ENCODE results near the gene JADE1. TPM values are rescaled to one million over a fixed set of nuclear protein-coding genes. Genes with fewer than 3 reads are reported as not detected.

JADE1 gene
- total and polyA plus RNA-seq, 2 of the 13 experiments (the other 11 are each of a cell fraction or from before 2014, with no cell fraction given), result 5.4 to 19.3 TPM

DNA sequence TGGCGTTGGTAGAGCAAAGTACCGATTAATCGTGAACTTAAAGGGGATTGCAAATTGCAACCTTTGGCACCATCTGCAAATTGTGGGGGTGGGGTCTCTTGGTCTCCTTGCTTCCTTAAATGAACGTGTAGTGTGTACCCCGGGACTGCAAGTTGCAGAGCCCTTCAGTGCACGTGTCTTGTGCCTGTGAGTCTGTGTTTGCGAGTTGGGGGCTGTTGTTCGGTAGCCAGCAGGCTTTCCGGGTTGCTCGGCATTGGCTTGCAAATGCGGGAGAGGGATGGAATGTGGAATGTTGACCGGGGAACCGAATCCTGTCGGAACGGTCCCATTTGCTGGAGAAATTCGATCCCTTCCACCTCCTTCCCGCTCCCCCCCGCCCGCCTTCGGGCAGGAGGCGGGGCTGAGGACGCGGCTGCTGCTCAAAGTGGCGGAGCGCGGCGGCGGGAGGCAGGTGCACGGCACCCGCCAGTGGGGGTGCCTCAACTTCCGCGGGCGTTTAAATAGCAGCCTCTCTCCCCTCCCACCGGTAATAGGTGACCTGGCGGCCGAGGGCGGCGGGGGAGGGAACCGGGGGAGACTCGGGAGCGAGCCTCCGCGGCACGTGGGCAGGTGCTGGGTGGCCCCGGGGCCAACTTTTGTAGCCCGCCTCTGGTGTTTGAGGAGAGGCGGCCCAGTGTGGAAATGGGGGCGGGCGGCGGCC lies 1.5 kb downstream of the JADE1 start (continued):
- TF ChIP-seq NFKB2 (CRISPR knock-in tag; IDR thresholded peaks at IDR 0.05; ENCODE audit: borderline replicate concordance), result peak; percentile 64
- TF ChIP-seq, protein P1, sequence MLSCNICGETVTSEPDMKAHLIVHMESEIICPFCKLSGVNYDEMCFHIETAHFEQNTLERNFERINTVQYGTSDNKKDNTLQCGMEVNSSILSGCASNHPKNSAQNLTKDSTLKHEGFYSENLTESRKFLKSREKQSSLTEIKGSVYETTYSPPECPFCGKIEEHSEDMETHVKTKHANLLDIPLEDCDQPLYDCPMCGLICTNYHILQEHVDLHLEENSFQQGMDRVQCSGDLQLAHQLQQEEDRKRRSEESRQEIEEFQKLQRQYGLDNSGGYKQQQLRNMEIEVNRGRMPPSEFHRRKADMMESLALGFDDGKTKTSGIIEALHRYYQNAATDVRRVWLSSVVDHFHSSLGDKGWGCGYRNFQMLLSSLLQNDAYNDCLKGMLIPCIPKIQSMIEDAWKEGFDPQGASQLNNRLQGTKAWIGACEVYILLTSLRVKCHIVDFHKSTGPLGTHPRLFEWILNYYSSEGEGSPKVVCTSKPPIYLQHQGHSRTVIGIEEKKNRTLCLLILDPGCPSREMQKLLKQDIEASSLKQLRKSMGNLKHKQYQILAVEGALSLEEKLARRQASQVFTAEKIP (CRISPR knock-in tag; IDR thresholded peaks at IDR 0.05; ENCODE audit: borderline replicate concordance), result no peak
- TF ChIP-seq ZNF768 (CRISPR knock-in tag; IDR thresholded peaks at IDR 0.05), result 0 out of 2 replicates have a peak, but pooled peaks have one; percentile 47
- TF ChIP-seq DPF2 (CRISPR knock-in tag; IDR thresholded peaks at IDR 0.05; ENCODE audit: borderline replicate concordance, low read depth), result no peak
- TF ChIP-seq, protein P2, sequence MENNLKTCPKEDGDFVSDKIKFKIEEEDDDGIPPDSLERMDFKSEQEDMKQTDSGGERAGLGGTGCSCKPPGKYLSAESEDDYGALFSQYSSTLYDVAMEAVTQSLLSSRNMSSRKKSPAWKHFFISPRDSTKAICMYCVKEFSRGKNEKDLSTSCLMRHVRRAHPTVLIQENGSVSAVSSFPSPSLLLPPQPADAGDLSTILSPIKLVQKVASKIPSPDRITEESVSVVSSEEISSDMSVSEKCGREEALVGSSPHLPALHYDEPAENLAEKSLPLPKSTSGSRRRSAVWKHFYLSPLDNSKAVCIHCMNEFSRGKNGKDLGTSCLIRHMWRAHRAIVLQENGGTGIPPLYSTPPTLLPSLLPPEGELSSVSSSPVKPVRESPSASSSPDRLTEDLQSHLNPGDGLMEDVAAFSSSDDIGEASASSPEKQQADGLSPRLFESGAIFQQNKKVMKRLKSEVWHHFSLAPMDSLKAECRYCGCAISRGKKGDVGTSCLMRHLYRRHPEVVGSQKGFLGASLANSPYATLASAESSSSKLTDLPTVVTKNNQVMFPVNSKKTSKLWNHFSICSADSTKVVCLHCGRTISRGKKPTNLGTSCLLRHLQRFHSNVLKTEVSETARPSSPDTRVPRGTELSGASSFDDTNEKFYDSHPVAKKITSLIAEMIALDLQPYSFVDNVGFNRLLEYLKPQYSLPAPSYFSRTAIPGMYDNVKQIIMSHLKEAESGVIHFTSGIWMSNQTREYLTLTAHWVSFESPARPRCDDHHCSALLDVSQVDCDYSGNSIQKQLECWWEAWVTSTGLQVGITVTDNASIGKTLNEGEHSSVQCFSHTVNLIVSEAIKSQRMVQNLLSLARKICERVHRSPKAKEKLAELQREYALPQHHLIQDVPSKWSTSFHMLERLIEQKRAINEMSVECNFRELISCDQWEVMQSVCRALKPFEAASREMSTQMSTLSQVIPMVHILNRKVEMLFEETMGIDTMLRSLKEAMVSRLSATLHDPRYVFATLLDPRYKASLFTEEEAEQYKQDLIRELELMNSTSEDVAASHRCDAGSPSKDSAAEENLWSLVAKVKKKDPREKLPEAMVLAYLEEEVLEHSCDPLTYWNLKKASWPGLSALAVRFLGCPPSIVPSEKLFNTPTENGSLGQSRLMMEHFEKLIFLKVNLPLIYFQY (CRISPR knock-in tag; IDR thresholded peaks at IDR 0.05; ENCODE audit: borderline replicate concordance), result peak; percentile 70; the same call in 1 of the 2 replicates
- TF ChIP-seq REXO4 (CRISPR knock-in tag; IDR thresholded peaks at IDR 0.05; ENCODE audit: borderline replicate concordance), result no peak
- peak; percentile 71 for TF ChIP-seq GATAD1 (CRISPR knock-in tag; IDR thresholded peaks at IDR 0.05)
- TF ChIP-seq MIER3 (CRISPR knock-in tag; IDR thresholded peaks at IDR 0.05; ENCODE audit: borderline replicate concordance), result 0 out of 2 replicates have a peak, but pooled peaks have one; percentile 38
- TF ChIP-seq ZNF333 (CRISPR knock-in tag; IDR thresholded peaks at IDR 0.05; ENCODE audit: borderline replicate concordance), result no peak
- 0 out of 2 replicates have a peak, but pooled peaks have one; percentile 19 for TF ChIP-seq ZNF510 (CRISPR knock-in tag; IDR thresholded peaks at IDR 0.05; ENCODE audit: low read depth)
- 0 out of 2 replicates have a peak, but pooled peaks have one; percentile 36 for TF ChIP-seq HMGXB3 (CRISPR knock-in tag; IDR thresholded peaks at IDR 0.05; ENCODE audit: borderline replicate concordance)
- TF ChIP-seq GLI4 (CRISPR knock-in tag; IDR thresholded peaks at IDR 0.05; ENCODE audit: borderline replicate concordance), result 0 out of 2 replicates have a peak, but pooled peaks have one; percentile 6
- TF ChIP-seq NCOR1 (IDR thresholded peaks at IDR 0.05; ENCODE audit: borderline replicate concordance, low read length), result no peak
- no peak for TF ChIP-seq ZNF841 (CRISPR knock-in tag; IDR thresholded peaks at IDR 0.05; ENCODE audit: borderline replicate concordance)
- no peak; the same call in none of the 2 replicates for TF ChIP-seq ETV5 (CRISPR knock-in tag; IDR thresholded peaks at IDR 0.05; ENCODE audit: borderline replicate concordance)
- no peak for TF ChIP-seq CENPX (CRISPR knock-in tag; IDR thresholded peaks at IDR 0.05)
- peak; percentile 81 for TF ChIP-seq POLR2G (IDR thresholded peaks at IDR 0.05; ENCODE audit: low read depth, low read length)
- peak; percentile 57; the same call in 1 of the 2 replicates for TF ChIP-seq PHF20 (CRISPR knock-in tag; IDR thresholded peaks at IDR 0.05)
- TF ChIP-seq ADNP (CRISPR knock-in tag; IDR thresholded peaks at IDR 0.05), result no peak
